Measurements from ENCODE around the gene HIRIP3. TPM values are rescaled to one million over a fixed set of nuclear protein-coding genes. Genes with fewer than 3 reads are reported as not detected.
A peak's percentile ranks its signal among the peaks of the same experiment; 100 is the strongest.

HIRIP3 gene
- total and polyA plus RNA-seq, 2 of the 13 experiments (the other 11 are each of a cell fraction or from before 2014, with no cell fraction given) = 12.6 to 17.2 TPM

- TF ChIP-seq ZFP91 (CRISPR knock-in tag; IDR thresholded peaks at IDR 0.05; ENCODE audit: borderline replicate concordance) = 0 out of 2 replicates have a peak, but pooled peaks have one; percentile 43
- TF ChIP-seq ZNF782 (CRISPR knock-in tag; IDR thresholded peaks at IDR 0.05; ENCODE audit: borderline replicate concordance) = no peak
- TF ChIP-seq PRDM10 (CRISPR knock-in tag; IDR thresholded peaks at IDR 0.05; ENCODE audit: low read depth) = no peak
- TF ChIP-seq ZNF263 (CRISPR knock-in tag; IDR thresholded peaks at IDR 0.05) = no peak
- 0 out of 2 replicates have a peak, but pooled peaks have one; percentile 27 for TF ChIP-seq ADNP (CRISPR knock-in tag; IDR thresholded peaks at IDR 0.05)
- TF ChIP-seq ZNF569 (CRISPR knock-in tag; IDR thresholded peaks at IDR 0.05; ENCODE audit: borderline replicate concordance) = no peak
- no peak for TF ChIP-seq ZNF3 (CRISPR knock-in tag; IDR thresholded peaks at IDR 0.05)
- no peak for TF ChIP-seq ZNF556 (CRISPR knock-in tag; IDR thresholded peaks at IDR 0.05; ENCODE audit: borderline replicate concordance)
- TF ChIP-seq CEBPB (IDR thresholded peaks at IDR 0.05; ENCODE audit: borderline replicate concordance, low read depth, low read length) = no peak
- peak; percentile 99 for TF ChIP-seq ESRRA (CRISPR knock-in tag; IDR thresholded peaks at IDR 0.05; ENCODE audit: low read depth)
- peak; percentile 70 for TF ChIP-seq KDM1A (CRISPR knock-in tag; IDR thresholded peaks at IDR 0.05)
- TF ChIP-seq ZNF207 (IDR thresholded peaks at IDR 0.05; ENCODE audit: borderline replicate concordance) = 0 out of 2 replicates have a peak, but pooled peaks have one; percentile 11
- peak; percentile 87; the same call in 1 of the 2 replicates for TF ChIP-seq CHCHD3 (CRISPR knock-in tag; IDR thresholded peaks at IDR 0.05)
- no peak for TF ChIP-seq ERF (CRISPR knock-in tag; IDR thresholded peaks at IDR 0.05)
- no peak for TF ChIP-seq ZFP62 (CRISPR knock-in tag; IDR thresholded peaks at IDR 0.05)
- peak; percentile 99 for TF ChIP-seq ZNF629 (CRISPR knock-in tag; conservative IDR thresholded peaks at IDR 0.05)
- TF ChIP-seq IKZF4 (CRISPR knock-in tag; IDR thresholded peaks at IDR 0.05; ENCODE audit: borderline replicate concordance, low read depth, not compliant biosample characterization) = no peak
- no peak for TF ChIP-seq EED (CRISPR knock-in tag; IDR thresholded peaks at IDR 0.05)
- TF ChIP-seq ZNF121 (CRISPR knock-in tag; IDR thresholded peaks at IDR 0.05) = no peak
- no peak for TF ChIP-seq CHD2 (IDR thresholded peaks at IDR 0.05; ENCODE audit: low read depth, low read length)
- no peak for TF ChIP-seq DRAP1 (CRISPR knock-in tag; IDR thresholded peaks at IDR 0.05)
- TF ChIP-seq ZMYM3 (CRISPR knock-in tag; IDR thresholded peaks at IDR 0.05) = peak; percentile 97
- TF ChIP-seq U2AF2 (IDR thresholded peaks at IDR 0.05; ENCODE audit: low read depth, low read length) = no peak
- TF ChIP-seq ZFAT (CRISPR knock-in tag; conservative IDR thresholded peaks at IDR 0.05) = no peak; the same call in 1 of the 2 replicates
Measured at GRCh38 chr16:29975134-29975538, 20.3 kb downstream of the HIRIP3 start (continued).

Data from HepG2 (cell line).